Tibial nerve (tissue), 4 donors: ENCODE measurements around the gene TGM4. TPM values are rescaled to one million over a fixed set of nuclear protein-coding genes. Genes with fewer than 3 reads are reported as not detected.

Experiments used
- DNase-seq, 2 donors: peaks; one replicate each; pipeline ENCODE4 v3.0.0-alpha.2; 2019; ENCODE audit warnings: low spot score in 2 of 2
- H3K27ac ChIP-seq, 4 donors: fragments of 200-600 bp; sonication (generic) in 3 of 4; one replicate each; pipeline ENCODE4 v1.5.1; 2017 to 2019; ENCODE audit warnings: mild to moderate bottlenecking in 1 of 4
- H3K27me3 ChIP-seq, 2 donors: fragments of 200-600 bp; sonication (generic) in 1 of 2; one replicate each; pipeline versions ENCODE4 v1.5.1 to v1.6.0; 2017 to 2019
- H3K36me3 ChIP-seq, 3 donors: fragments of 200-600 bp; sonication (generic); one replicate each; pipeline ENCODE4 v1.5.1; 2018 to 2019
- H3K4me1 ChIP-seq, 4 donors: fragments of 200-600 bp; sonication (generic) in 3 of 4; one replicate each; pipeline ENCODE4 v1.5.1; 2017 to 2019
- H3K4me3 ChIP-seq, 4 donors: fragments of 200-600 bp; sonication (generic) in 3 of 4; one replicate each; pipeline ENCODE4 v1.5.1; 2017 to 2019; ENCODE audit warnings: mild to moderate bottlenecking in 1 of 4, moderate library complexity in 1 of 4
- H3K9me3 ChIP-seq, 4 donors: fragments of 200-600 bp; sonication (generic) in 3 of 4; one replicate each; pipeline ENCODE4 v1.5.1; 2017 to 2019
- EP300 ChIP-seq, 2 donors: sonication (generic); formaldehyde crosslinking; IDR thresholded peaks; one replicate each; pipeline ENCODE4 v1.6.1; 2017; ENCODE audit warnings: antibody characterized with exemption in 2 of 2, mild to moderate bottlenecking in 1 of 2
- POLR2A ChIP-seq, 2 donors: fragments of 450-650 bp; IDR thresholded peaks; one replicate each; pipeline ENCODE4 v1.6.1; 2017; ENCODE audit warnings: antibody characterized with exemption in 2 of 2, mild to moderate bottlenecking in 2 of 2, moderate library complexity in 2 of 2
- WGBS, 2 donors: methylation state at CpG; one replicate each; pipeline ENCODE4 v1.1.5; 2018; 5-methylcytosine and 5-hydroxymethylcytosine counted together
- total RNA-seq, 4 donors: library from RNA; depleted of rRNA; stranded (reverse); fragments of >200 nt; gene quantifications; one replicate each; pipeline ENCODE4 v1.1.0, GENCODE V29; 2016
- TF ChIP-seq, protein P1 (sequence below), 5 experiments: fragments of 200-600 bp in 3 of 5; fragments of 450-650 bp in 2 of 5; sonication (generic) in 3 of 5; IDR thresholded peaks; one replicate each; pipeline ENCODE4 v1.5.1; 2016 to 2019; ENCODE audit warnings: antibody characterized with exemption in 5 of 5, mild to moderate bottlenecking in 3 of 5, moderate library complexity in 2 of 5

Gene TGM4
- total RNA-seq, 4 donors from 2014 or later: not detected

DNA sequence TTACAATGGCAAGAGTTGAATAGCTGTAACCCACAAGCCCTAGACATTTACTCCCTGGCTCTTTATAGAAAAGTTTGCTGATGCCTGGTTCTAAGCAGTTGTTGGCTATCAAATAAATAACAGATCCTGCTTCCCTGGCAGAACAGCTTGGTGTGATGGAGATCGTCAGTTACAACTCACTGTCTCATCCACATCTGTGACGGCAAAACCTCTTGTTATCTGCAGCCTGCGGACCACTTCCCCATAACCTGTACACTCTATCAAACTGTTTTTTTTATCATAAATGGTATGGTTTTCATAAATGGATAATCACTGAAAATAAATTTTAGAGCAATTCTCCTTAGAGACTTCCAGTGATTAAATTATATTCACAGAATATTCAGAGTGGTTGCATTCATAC lies 87.5 kb downstream of the TGM4 start:
- H3K9me3 ChIP-seq: no peaks in the 10 kb centered on the region
- DNase-seq: no peak
- WGBS, 2 donors: 88 to 90% methylated on average over 3 of the region's 3 CpGs
- peaks cover 0 to 26% (median 0%) of the 10 kb centered on the region in 3 donors for H3K36me3 ChIP-seq
- no peak for TF ChIP-seq EP300 (IDR thresholded peaks at IDR 0.05)
- TF ChIP-seq, protein P1, sequence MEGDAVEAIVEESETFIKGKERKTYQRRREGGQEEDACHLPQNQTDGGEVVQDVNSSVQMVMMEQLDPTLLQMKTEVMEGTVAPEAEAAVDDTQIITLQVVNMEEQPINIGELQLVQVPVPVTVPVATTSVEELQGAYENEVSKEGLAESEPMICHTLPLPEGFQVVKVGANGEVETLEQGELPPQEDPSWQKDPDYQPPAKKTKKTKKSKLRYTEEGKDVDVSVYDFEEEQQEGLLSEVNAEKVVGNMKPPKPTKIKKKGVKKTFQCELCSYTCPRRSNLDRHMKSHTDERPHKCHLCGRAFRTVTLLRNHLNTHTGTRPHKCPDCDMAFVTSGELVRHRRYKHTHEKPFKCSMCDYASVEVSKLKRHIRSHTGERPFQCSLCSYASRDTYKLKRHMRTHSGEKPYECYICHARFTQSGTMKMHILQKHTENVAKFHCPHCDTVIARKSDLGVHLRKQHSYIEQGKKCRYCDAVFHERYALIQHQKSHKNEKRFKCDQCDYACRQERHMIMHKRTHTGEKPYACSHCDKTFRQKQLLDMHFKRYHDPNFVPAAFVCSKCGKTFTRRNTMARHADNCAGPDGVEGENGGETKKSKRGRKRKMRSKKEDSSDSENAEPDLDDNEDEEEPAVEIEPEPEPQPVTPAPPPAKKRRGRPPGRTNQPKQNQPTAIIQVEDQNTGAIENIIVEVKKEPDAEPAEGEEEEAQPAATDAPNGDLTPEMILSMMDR (IDR thresholded peaks at IDR 0.05): no peak
- TF ChIP-seq POLR2A (IDR thresholded peaks at IDR 0.05): no peak
- H3K27me3 ChIP-seq: no peaks in the 10 kb centered on the region
- no peak overlapping the region for H3K4me3 ChIP-seq
- H3K4me1 ChIP-seq: peaks cover 0 to 24% (median 0%) of the 10 kb centered on the region in 4 donors
- H3K27ac ChIP-seq: no peak overlapping the region

DNA sequence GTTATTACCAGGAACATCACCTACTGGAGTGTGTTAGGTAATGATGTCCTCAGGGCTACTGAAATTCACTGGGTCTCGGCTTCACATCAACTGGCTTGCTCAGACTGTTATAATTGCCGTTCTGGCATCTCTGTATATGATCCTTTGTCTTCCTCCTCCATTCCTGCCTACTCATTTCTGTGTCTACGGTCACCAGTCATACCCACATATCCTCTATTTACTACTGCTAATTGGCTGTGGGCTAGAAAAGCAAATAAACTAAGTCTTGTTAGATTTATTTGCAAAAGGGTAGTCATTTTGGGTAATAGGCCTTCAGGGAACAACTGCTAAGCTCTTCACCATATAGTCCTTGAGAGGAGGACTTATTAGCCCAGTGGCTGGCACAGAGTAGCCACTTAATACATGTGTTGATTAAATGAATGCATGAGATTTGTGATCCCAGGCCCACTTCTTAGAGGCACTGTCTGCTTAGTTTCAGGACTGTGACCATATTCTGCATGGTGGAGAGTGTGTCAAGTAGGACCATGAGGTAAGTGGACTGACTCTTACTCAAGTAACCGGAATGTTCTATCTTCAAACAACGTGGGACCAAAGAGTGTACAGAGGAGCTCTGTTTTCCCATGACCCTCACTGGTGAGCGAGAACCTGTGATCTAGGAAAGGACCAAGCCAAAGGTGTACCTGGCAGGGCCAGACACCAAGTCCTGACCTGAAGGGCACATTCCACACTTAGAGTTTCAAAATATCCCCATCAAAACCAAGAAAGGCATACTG lies 88.4 kb downstream of the TGM4 start:
- Histone ChIP-seq H3K27me3 (no peaks in the 10 kb centered on the region), H3K4me1 (peaks cover 0 to 24% (median 0%) of the 10 kb centered on the region in 4 donors), H3K9me3 (no peaks in the 10 kb centered on the region), H3K27ac (peak overlapping the region in 1 of 4 donors; percentile 25), H3K4me3 (no peak overlapping the region), H3K36me3 (peaks cover 0 to 17% (median 0%) of the 10 kb centered on the region in 3 donors)
- no peak for DNase-seq
- WGBS, 2 donors: 73 to 79% methylated on average over 6 of the region's 6 CpGs
- TF ChIP-seq EP300 (IDR thresholded peaks at IDR 0.05) (no peak), POLR2A (IDR thresholded peaks at IDR 0.05) (no peak)
- TF ChIP-seq, protein P1 (IDR thresholded peaks at IDR 0.05): no peak

DNA sequence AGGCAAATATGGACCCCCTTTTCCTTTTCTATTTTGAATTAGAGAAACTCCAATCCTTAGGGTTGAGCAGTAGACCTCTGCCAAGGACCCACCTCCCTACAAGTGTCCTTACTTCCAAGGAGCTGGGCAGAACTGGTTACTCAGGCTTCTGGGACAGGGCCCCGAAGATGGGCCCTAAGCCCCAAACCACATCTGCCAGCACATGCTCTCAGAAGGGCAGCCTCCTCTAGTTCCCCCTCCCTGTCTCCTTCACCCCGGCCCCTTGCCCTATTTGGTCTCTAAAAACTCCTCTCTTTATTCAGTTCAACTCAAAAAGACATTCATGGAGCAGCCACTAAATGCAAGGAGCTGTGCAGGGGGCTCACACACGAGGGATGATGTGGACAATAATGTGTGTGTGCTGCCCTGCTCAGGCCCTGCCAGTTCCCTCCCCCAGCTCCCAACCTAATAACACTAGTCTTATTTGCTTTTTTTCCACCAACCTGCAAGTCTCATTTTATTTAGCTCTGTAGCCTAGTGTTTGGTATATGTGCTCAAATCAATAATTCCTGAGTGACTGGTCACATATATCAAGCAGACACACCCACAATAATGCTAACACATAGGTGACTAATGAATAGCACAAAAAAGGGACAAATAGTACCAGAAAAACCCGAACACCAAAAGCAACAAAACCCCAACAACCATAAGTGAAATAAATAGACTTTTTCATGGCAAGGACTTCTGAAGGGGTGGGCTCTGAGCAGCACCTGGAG lies 89.3 kb downstream of the TGM4 start:
- no peaks in the 10 kb centered on the region for H3K27me3 ChIP-seq
- no peak overlapping the region for H3K27ac ChIP-seq
- WGBS, 2 donors: 49 to 54% methylated on average over 4 of the region's 4 CpGs
- H3K9me3 ChIP-seq: no peaks in the 10 kb centered on the region
- TF ChIP-seq POLR2A (IDR thresholded peaks at IDR 0.05): no peak
- no peak for TF ChIP-seq EP300 (IDR thresholded peaks at IDR 0.05)
- TF ChIP-seq, protein P1 (IDR thresholded peaks at IDR 0.05): no peak
- DNase-seq: no peak
- H3K4me3 ChIP-seq: no peak overlapping the region
- peaks cover 0 to 7% (median 0%) of the 10 kb centered on the region in 3 donors for H3K36me3 ChIP-seq
- peaks cover 0 to 24% (median 0%) of the 10 kb centered on the region in 4 donors for H3K4me1 ChIP-seq

Other genes starting within 250 kb of the TGM4 start
- gene ZNF197, start 249.6 kb upstream of the TGM4 start, total RNA-seq: 10 to 100 TPM; 20.1 to 27.5 (median 21.6) TPM
- 10 to 100 TPM; 11.9 to 25.1 (median 16.5) TPM for gene ZNF35, start 225.9 kb upstream of the TGM4 start, total RNA-seq
- gene ZNF502, start 161.9 kb upstream of the TGM4 start, total RNA-seq: 1 to 10 TPM; 3.7 to 8.1 (median 6.1) TPM
- gene ZNF501, start 145.0 kb upstream of the TGM4 start, total RNA-seq: 1 to 10 TPM; 4.2 to 8.3 (median 6.5) TPM
- 10 to 100 TPM; 20.7 to 27.4 (median 25.9) TPM for gene KIAA1143, start 113.0 kb upstream of the TGM4 start, total RNA-seq
- gene KIF15, start 112.8 kb upstream of the TGM4 start, total RNA-seq: under 1 TPM; 0.60 to 0.87 (median 0.71) TPM
- gene TMEM42, start 12.7 kb upstream of the TGM4 start, total RNA-seq: 10 to 100 TPM; 20.7 to 40.4 (median 32.6) TPM
- gene ZDHHC3, start 101.6 kb downstream of the TGM4 start, total RNA-seq: 100 to 1,000 TPM in 3 of 4 donors, 10 to 100 TPM in 1; 98.4 to 139 (median 117) TPM
- gene EXOSC7, start 101.6 kb downstream of the TGM4 start, total RNA-seq: 10 to 100 TPM; 48.3 to 67.7 (median 64.2) TPM
- gene CLEC3B, start 151.7 kb downstream of the TGM4 start, total RNA-seq: 100 to 1,000 TPM; 137 to 819 (median 340) TPM